ENCODE results near the gene PSMD13.
A peak's percentile ranks its signal among the peaks of the same experiment; 100 is the strongest.
"Not testable (repeated sequence)": the region's sequence is repeated elsewhere in the genome, so short reads cannot be mapped to it uniquely, and the experiment has no call there.

Gene PSMD13

GRCh38 chr11:217704-218103 lies 19.1 kb upstream of the PSMD13 start:
- no peak for DNase-seq (ENCODE audit: low read depth in 3 of 3)

GRCh38 chr11:218815-219593 lies 17.8 kb upstream of the PSMD13 start:
- no peak for DNase-seq (ENCODE audit: low read depth in 3 of 3)

GRCh38 chr11:220641-221215 lies 16.0 kb upstream of the PSMD13 start:
- DNase-seq (ENCODE audit: low read depth in 3 of 3): not testable (repeated sequence)

GRCh38 chr11:221539-221938 lies 15.2 kb upstream of the PSMD13 start:
- DNase-seq (ENCODE audit: low read depth in 3 of 3): no peak

- no peak for DNase-seq (ENCODE audit: low read depth in 3 of 3)
Measured at GRCh38 chr11:221998-222789, 14.6 kb upstream of the PSMD13 start.

GRCh38 chr11:223026-223789 lies 13.6 kb upstream of the PSMD13 start:
- DNase-seq (ENCODE audit: low read depth in 3 of 3): no peak

GRCh38 chr11:223884-224283 lies 12.9 kb upstream of the PSMD13 start:
- DNase-seq (ENCODE audit: low read depth in 3 of 3): no peak

- no peak for DNase-seq (ENCODE audit: low read depth in 3 of 3)
Measured at GRCh38 chr11:224424-224823, 12.4 kb upstream of the PSMD13 start.

GRCh38 chr11:225734-226453 lies 10.9 kb upstream of the PSMD13 start:
- DNase-seq (ENCODE audit: low read depth in 3 of 3): no peak

- no peak for DNase-seq (ENCODE audit: low read depth in 3 of 3)
Measured at GRCh38 chr11:227824-228379, 8.9 kb upstream of the PSMD13 start.

- no peak for DNase-seq (ENCODE audit: low read depth in 3 of 3)
Measured at GRCh38 chr11:230431-230830, 6.3 kb upstream of the PSMD13 start.

- no peak for DNase-seq (ENCODE audit: low read depth in 3 of 3)
Measured at GRCh38 chr11:232783-233565, 3.8 kb upstream of the PSMD13 start.

- DNase-seq (ENCODE audit: low read depth in 3 of 3): no peak
Measured at GRCh38 chr11:235180-235579, 1.6 kb upstream of the PSMD13 start.

GRCh38 chr11:235609-235996 lies 1.2 kb upstream of the PSMD13 start:
- DNase-seq (ENCODE audit: low read depth in 3 of 3): peak in 1 of 3 experiments; percentile 62

- peak; percentile 68 to 79 (median 72) for DNase-seq (ENCODE audit: low read depth in 3 of 3)
Measured at GRCh38 chr11:235997-236773, 591 bp upstream of the PSMD13 start, which contains the start of gene SIRT3. TSS of gene SIRT3 (minus strand) at chr11:236342. CDS start at chr11:236328, 14 bp downstream.

GRCh38 chr11:238346-238745 lies 1.6 kb downstream of the PSMD13 start:
- not testable (repeated sequence) for DNase-seq (ENCODE audit: low read depth in 3 of 3)

GRCh38 chr11:240315-240714 lies 3.5 kb downstream of the PSMD13 start:
- no peak for DNase-seq (ENCODE audit: low read depth in 3 of 3)

GRCh38 chr11:241634-242033 lies 4.9 kb downstream of the PSMD13 start:
- DNase-seq (ENCODE audit: low read depth in 3 of 3): no peak

- DNase-seq (ENCODE audit: low read depth in 3 of 3): no peak
Measured at GRCh38 chr11:244376-244775, 7.6 kb downstream of the PSMD13 start.

Data from stimulated activated CD4-positive, alpha-beta T cell treated with anti-CD3 and anti-CD28 coated beads, TNF-alpha, amount 100 ng/mL, for 4 hours (primary cell).